Trophoblast cell (in vitro differentiated cells and primary cell): ENCODE measurements around the gene COL18A1.
A peak's percentile ranks its signal among the peaks of the same experiment; 100 is the strongest.

Experiments used
- DNase-seq, 2 donors: peaks; one replicate each; pipeline ENCODE4 v3.0.0-alpha.2; 2016
- H2AFZ ChIP-seq: 2 replicates; pipeline ENCODE4 v1.6.1; 2013; ENCODE audit warnings: low read length, moderate library complexity, mild to moderate bottlenecking; ENCODE audit not compliant: insufficient read depth, poor library complexity
- H2AK5ac ChIP-seq: 2 replicates; pipeline ENCODE4 v1.6.1; 2013; ENCODE audit warnings: mild to moderate bottlenecking, low read length
- H2BK120ac ChIP-seq: 2 replicates; pipeline ENCODE4 v1.6.1; 2013; ENCODE audit warnings: low read length, mild to moderate bottlenecking, moderate library complexity; ENCODE audit not compliant: insufficient read depth, poor library complexity
- H2BK12ac ChIP-seq: 2 replicates; pipeline ENCODE4 v1.6.1; 2013; ENCODE audit warnings: mild to moderate bottlenecking, low read length, moderate library complexity
- H2BK5ac ChIP-seq: 2 replicates; pipeline ENCODE4 v1.6.1; 2013; ENCODE audit warnings: low read length, low read depth, moderate library complexity, mild to moderate bottlenecking; ENCODE audit not compliant: poor library complexity
- H3K14ac ChIP-seq: 2 replicates; pipeline ENCODE4 v1.6.1; 2013; ENCODE audit warnings: mild to moderate bottlenecking, low read length
- H3K18ac ChIP-seq: 2 replicates; pipeline ENCODE4 v1.6.1; 2013; ENCODE audit warnings: mild to moderate bottlenecking, low read length
- H3K23ac ChIP-seq: 2 replicates; pipeline ENCODE4 v1.6.1; 2013; ENCODE audit warnings: low read length
- H3K27ac ChIP-seq: 2 replicates; pipeline ENCODE4 v1.5.1; 2013; ENCODE audit warnings: low read depth, mild to moderate bottlenecking, inconsistent platforms, low read length, moderate library complexity
- H3K27me3 ChIP-seq: 2 replicates; pipeline ENCODE4 v1.6.1; 2013; ENCODE audit warnings: inconsistent platforms, mild to moderate bottlenecking, low read length, moderate library complexity; ENCODE audit not compliant: insufficient read depth
- H3K36me3 ChIP-seq, 2 experiments: 1 replicate in 1 of 2; 2 replicates in 1 of 2; pipeline ENCODE4 v1.6.1; 2013; ENCODE audit warnings: low read length in 2 of 2, mild to moderate bottlenecking in 2 of 2, moderate library complexity in 1 of 2; ENCODE audit not compliant: insufficient read depth in 2 of 2, control insufficient read depth in 1 of 2
- H3K4ac ChIP-seq: 2 replicates; pipeline ENCODE4 v1.6.1; 2013; ENCODE audit warnings: low read depth, mild to moderate bottlenecking, low read length, moderate library complexity
- H3K4me1 ChIP-seq, 2 experiments: 1 replicate in 1 of 2; 2 replicates in 1 of 2; pipeline ENCODE4 v1.6.1; 2013; ENCODE audit warnings: low read length in 2 of 2, mild to moderate bottlenecking in 2 of 2, moderate library complexity in 1 of 2; ENCODE audit not compliant: insufficient read depth in 2 of 2, control insufficient read depth in 1 of 2
- H3K4me2 ChIP-seq: 2 replicates; pipeline ENCODE4 v1.6.1; 2013; ENCODE audit warnings: inconsistent platforms, mild to moderate bottlenecking, low read length, moderate library complexity
- H3K4me3 ChIP-seq: 2 replicates; pipeline ENCODE4 v1.5.1; 2013; ENCODE audit warnings: mild to moderate bottlenecking, low read depth, low read length, inconsistent platforms
- H3K79me1 ChIP-seq: one replicate; pipeline ENCODE4 v1.6.1; 2013; ENCODE audit warnings: low read length
- H3K79me2 ChIP-seq: 2 replicates; pipeline ENCODE4 v1.6.1; 2013; ENCODE audit warnings: low read length, mild to moderate bottlenecking; ENCODE audit not compliant: control insufficient read depth, insufficient read depth, poor library complexity
- H3K9ac ChIP-seq: 2 replicates; pipeline ENCODE4 v1.6.1; 2013; ENCODE audit warnings: mild to moderate bottlenecking, low read length
- H3K9me3 ChIP-seq: 2 replicates; pipeline ENCODE4 v1.6.1; 2013; ENCODE audit warnings: low read depth, mild to moderate bottlenecking, control low read depth, inconsistent platforms, low read length; ENCODE audit not compliant: insufficient read depth
- H4K12ac ChIP-seq: 2 replicates; pipeline ENCODE4 v1.6.1; 2013; ENCODE audit warnings: low read depth, mild to moderate bottlenecking, low read length, moderate library complexity
- H4K8ac ChIP-seq: 2 replicates; pipeline ENCODE4 v1.6.1; 2013; ENCODE audit warnings: low read depth, mild to moderate bottlenecking, low read length, moderate library complexity
- H4K91ac ChIP-seq: one replicate; pipeline ENCODE4 v1.6.1; 2013; ENCODE audit warnings: low read depth, mild to moderate bottlenecking, low read length, moderate library complexity
- WGBS: extraction: QIAGEN DNeasy Blood & Tissue Kit; methylation state at CpG from one replicate; pipeline ENCODE4 v1.1.7; 2013; ENCODE audit warnings: missing lambda C conversion rate; ENCODE audit not compliant: insufficient read length, insufficient coverage; ENCODE audit errors: extremely low coverage; 5-methylcytosine and 5-hydroxymethylcytosine counted together

COL18A1 gene

GRCh38 chr21:45454926-45455673, 50.1 kb downstream of the COL18A1 start:
- Histone ChIP-seq H2AFZ (no peak overlapping the region), H4K8ac (no peak overlapping the region), H4K91ac (no peak overlapping the region), H2BK12ac (no peak overlapping the region), H3K79me1 (no peaks in the 10 kb centered on the region), H4K12ac (no peak overlapping the region), H3K4me1 (peaks cover 0 to 8% of the 10 kb centered on the region in 2 experiments), H2BK120ac (no peak overlapping the region), H3K18ac (no peak overlapping the region), H3K14ac (no peak overlapping the region), H3K23ac (no peak overlapping the region), H3K36me3 (peaks cover 26 to 27% of the 10 kb centered on the region in 2 experiments), H2BK5ac (no peak overlapping the region), H3K4me3 (no peak overlapping the region), H3K4me2 (no peak overlapping the region), H3K27ac (no peak overlapping the region), H3K9me3 (peaks cover 4% of the 10 kb centered on the region), H3K9ac (no peak overlapping the region), H3K27me3 (no peaks in the 10 kb centered on the region), H3K79me2 (no peaks in the 10 kb centered on the region), H2AK5ac (no peak overlapping the region), H3K4ac (no peak overlapping the region)
- DNase-seq = peak; percentile 40 to 71
- WGBS = no CpG with 5 or more reads among the region's 23 CpGs

DNA sequence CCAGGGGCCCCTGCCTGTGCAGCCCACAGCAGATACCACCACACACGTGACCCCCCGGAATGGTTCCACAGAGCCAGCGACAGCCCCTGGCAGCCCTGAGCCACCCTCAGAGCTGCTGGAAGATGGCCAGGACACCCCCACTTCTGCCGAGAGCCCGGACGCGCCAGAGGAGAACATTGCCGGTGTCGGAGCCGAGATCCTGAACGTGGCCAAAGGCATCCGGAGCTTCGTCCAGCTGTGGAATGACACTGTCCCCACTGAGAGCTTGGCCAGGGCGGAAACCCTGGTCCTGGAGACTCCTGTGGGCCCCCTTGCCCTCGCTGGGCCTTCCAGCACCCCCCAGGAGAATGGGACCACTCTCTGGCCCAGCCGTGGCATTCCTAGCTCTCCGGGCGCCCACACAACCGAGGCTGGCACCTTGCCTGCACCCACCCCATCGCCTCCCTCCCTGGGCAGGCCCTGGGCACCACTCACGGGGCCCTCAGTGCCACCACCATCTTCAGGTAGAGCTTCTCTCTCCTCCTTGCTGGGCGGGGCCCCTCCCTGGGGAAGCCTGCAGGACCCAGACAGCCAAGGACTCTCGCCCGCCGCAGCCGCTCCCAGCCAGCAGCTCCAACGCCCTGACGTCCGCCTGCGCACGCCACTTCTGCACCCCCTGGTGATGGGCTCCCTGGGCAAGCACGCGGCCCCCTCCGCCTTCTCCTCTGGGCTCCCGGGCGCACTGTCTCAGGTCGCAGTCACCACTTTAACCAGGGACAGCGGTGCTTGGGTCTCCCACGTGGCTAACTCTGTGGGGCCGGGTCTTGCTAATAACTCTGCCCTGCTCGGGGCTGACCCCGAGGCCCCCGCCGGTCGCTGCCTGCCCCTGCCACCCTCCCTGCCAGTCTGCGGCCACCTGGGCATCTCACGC, 51.0 kb downstream of the COL18A1 start:
- H3K4ac ChIP-seq = peak overlapping the region; percentile 20
- H3K9me3 ChIP-seq = peaks cover 5% of the 10 kb centered on the region
- H4K8ac ChIP-seq = no peak overlapping the region
- WGBS = no CpG with 5 or more reads among the region's 47 CpGs
- H3K4me3 ChIP-seq = no peak overlapping the region
- H3K36me3 ChIP-seq = peaks cover 29 to 30% of the 10 kb centered on the region in 2 experiments
- H4K12ac ChIP-seq = no peak overlapping the region
- no peak overlapping the region for H3K27ac ChIP-seq
- H3K27me3 ChIP-seq = no peaks in the 10 kb centered on the region
- H2AK5ac ChIP-seq = no peak overlapping the region
- no peak overlapping the region for H3K4me2 ChIP-seq
- no peak overlapping the region for H3K23ac ChIP-seq
- no peak overlapping the region for H2BK120ac ChIP-seq
- no peak overlapping the region for H2BK12ac ChIP-seq
- no peak overlapping the region for H2AFZ ChIP-seq
- H3K79me2 ChIP-seq = no peaks in the 10 kb centered on the region
- DNase-seq = no peak
- H2BK5ac ChIP-seq = no peak overlapping the region
- H3K14ac ChIP-seq = no peak overlapping the region
- H3K4me1 ChIP-seq = peaks cover 3 to 9% of the 10 kb centered on the region in 2 experiments
- H3K9ac ChIP-seq = no peak overlapping the region
- H3K79me1 ChIP-seq = no peaks in the 10 kb centered on the region
- no peak overlapping the region for H3K18ac ChIP-seq
- H4K91ac ChIP-seq = no peak overlapping the region

GRCh38 chr21:45456584-45457160, 51.7 kb downstream of the COL18A1 start:
- H3K9me3 ChIP-seq = peaks cover 8% of the 10 kb centered on the region
- no peak overlapping the region for H3K4me2 ChIP-seq
- peaks cover 33 to 35% of the 10 kb centered on the region in 2 experiments for H3K36me3 ChIP-seq
- peak overlapping the region; percentile 10 for H3K18ac ChIP-seq
- DNase-seq = no peak
- no peak overlapping the region for H3K9ac ChIP-seq
- no CpG with 5 or more reads among the region's 38 CpGs for WGBS
- no peak overlapping the region for H3K14ac ChIP-seq
- H3K4me3 ChIP-seq = no peak overlapping the region
- no peak overlapping the region for H3K23ac ChIP-seq
- no peak overlapping the region for H3K27ac ChIP-seq
- H4K8ac ChIP-seq = no peak overlapping the region
- no peaks in the 10 kb centered on the region for H3K79me2 ChIP-seq
- H3K4ac ChIP-seq = no peak overlapping the region
- H4K12ac ChIP-seq = no peak overlapping the region
- no peak overlapping the region for H2BK12ac ChIP-seq
- H4K91ac ChIP-seq = no peak overlapping the region
- no peak overlapping the region for H2BK5ac ChIP-seq
- no peaks in the 10 kb centered on the region for H3K79me1 ChIP-seq
- no peak overlapping the region for H2AK5ac ChIP-seq
- H2AFZ ChIP-seq = no peak overlapping the region
- H3K27me3 ChIP-seq = no peaks in the 10 kb centered on the region
- H3K4me1 ChIP-seq = peaks cover 3 to 9% of the 10 kb centered on the region in 2 experiments
- H2BK120ac ChIP-seq = no peak overlapping the region

DNA sequence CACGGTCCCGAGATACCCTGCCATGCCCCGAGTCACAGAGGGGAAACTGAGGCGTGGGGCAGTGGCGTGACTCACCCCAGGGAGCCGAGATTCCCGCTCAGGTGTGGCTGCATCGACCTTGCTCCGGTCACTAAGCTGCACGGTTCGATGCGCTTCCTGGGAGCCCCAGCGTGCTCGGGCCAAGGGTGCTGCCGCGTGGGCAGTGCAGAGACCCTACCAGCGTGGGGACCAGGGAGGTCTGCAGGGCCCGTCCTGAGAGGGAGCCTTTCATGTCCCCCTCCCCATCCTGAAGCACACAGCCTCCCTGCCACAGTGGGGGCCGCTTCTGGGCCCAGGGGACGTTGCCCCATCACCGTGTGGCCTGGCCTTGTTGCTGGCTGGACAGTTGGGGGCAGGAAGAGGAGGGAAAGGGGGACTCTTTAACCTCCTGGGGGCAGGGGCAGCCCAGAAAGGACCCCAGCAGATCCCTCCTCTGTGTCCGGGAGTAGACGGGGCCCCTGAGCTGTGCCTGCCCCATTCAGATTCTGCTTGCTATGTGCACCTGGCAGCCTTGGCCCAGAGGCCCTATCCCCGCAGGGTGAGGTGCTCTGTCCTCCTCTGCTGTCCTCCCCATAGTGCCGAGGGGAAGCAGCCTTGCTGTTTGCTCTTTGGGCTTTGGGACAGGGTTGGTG, 52.3 kb downstream of the COL18A1 start:
- peak overlapping the region; percentile 10 for H3K18ac ChIP-seq
- no peak overlapping the region for H2BK5ac ChIP-seq
- H3K27ac ChIP-seq = no peak overlapping the region
- H2BK12ac ChIP-seq = no peak overlapping the region
- H3K4ac ChIP-seq = no peak overlapping the region
- no peak overlapping the region for H3K4me2 ChIP-seq
- H2AFZ ChIP-seq = no peak overlapping the region
- H2AK5ac ChIP-seq = no peak overlapping the region
- no peaks in the 10 kb centered on the region for H3K79me1 ChIP-seq
- peaks cover 3 to 9% of the 10 kb centered on the region in 2 experiments for H3K4me1 ChIP-seq
- H3K14ac ChIP-seq = no peak overlapping the region
- DNase-seq = no peak
- H4K12ac ChIP-seq = no peak overlapping the region
- H3K79me2 ChIP-seq = no peaks in the 10 kb centered on the region
- no peak overlapping the region for H2BK120ac ChIP-seq
- no peak overlapping the region for H4K8ac ChIP-seq
- no peak overlapping the region for H3K23ac ChIP-seq
- peaks cover 8% of the 10 kb centered on the region for H3K9me3 ChIP-seq
- peak overlapping the region; percentile 20 for H3K9ac ChIP-seq
- no peaks in the 10 kb centered on the region for H3K27me3 ChIP-seq
- H3K4me3 ChIP-seq = no peak overlapping the region
- no peak overlapping the region for H4K91ac ChIP-seq
- no CpG with 5 or more reads among the region's 25 CpGs for WGBS
- peaks cover 33 to 35% of the 10 kb centered on the region in 2 experiments for H3K36me3 ChIP-seq
